Ovary (tissue), 9 donors: ENCODE results near the gene WDR20. TPM values are rescaled to one million over a fixed set of nuclear protein-coding genes. Genes with fewer than 3 reads are reported as not detected.
"Not testable (repeated sequence)": the region's sequence is repeated elsewhere in the genome, so short reads cannot be mapped to it uniquely, and the experiment has no call there.

Experiments
- DNase-seq, 5 donors: peaks; one replicate each; pipeline ENCODE4 v3.0.0-alpha.2; 2019 to 2020
- H3K27ac ChIP-seq, 2 donors: fragments of 200-600 bp; one replicate each; pipeline versions ENCODE4 v1.5.1 to v1.8.0; 2019 to 2022
- H3K27me3 ChIP-seq: fragments of 200-600 bp; one replicate; pipeline ENCODE4 v1.8.0; 2022
- H3K36me3 ChIP-seq: fragments of 200-600 bp; sonication (generic); one replicate; pipeline ENCODE4 v1.5.1; 2019
- H3K4me1 ChIP-seq: one replicate; pipeline ENCODE4 v1.8.1; 2013; ENCODE audit warnings: mild to moderate bottlenecking, moderate library complexity; ENCODE audit not compliant: insufficient read depth
- H3K4me3 ChIP-seq: fragments of 200-600 bp; sonication (generic); one replicate; pipeline ENCODE4 v1.5.1; 2017
- H3K9me3 ChIP-seq, 2 donors: fragments of 200-600 bp in 1 of 2; sonication (generic) in 1 of 2; one replicate each; pipeline versions ENCODE4 v1.5.1 to v1.8.1; 2013 to 2019; ENCODE audit warnings: mild to moderate bottlenecking in 1 of 2, moderate library complexity in 1 of 2
- CTCF ChIP-seq, 3 donors: fragments of 450-650 bp in 2 of 3; fragments of 200-600 bp in 1 of 3; IDR thresholded peaks; one replicate each; pipeline versions ENCODE4 v1.5.1 to v1.8.0; 2016 to 2022; ENCODE audit warnings: antibody characterized with exemption in 3 of 3, mild to moderate bottlenecking in 1 of 3
- EP300 ChIP-seq: sonication (generic); formaldehyde crosslinking; IDR thresholded peaks from one replicate; pipeline ENCODE4 v1.6.1; 2017; ENCODE audit warnings: antibody characterized with exemption
- POLR2A ChIP-seq: fragments of 450-650 bp; IDR thresholded peaks from one replicate; pipeline ENCODE4 v1.6.1; 2017; ENCODE audit warnings: antibody characterized with exemption, mild to moderate bottlenecking, moderate library complexity
- WGBS, 3 donors: extraction: QIAGEN DNeasy Blood & Tissue Kit in 1 of 3; methylation state at CpG; one replicate each; pipeline versions ENCODE4 v1.1.5 to v1.1.7; 2013 to 2017; 5-methylcytosine and 5-hydroxymethylcytosine counted together
- intact Hi-C, 4 donors: fragments of 100-400 bp; cut with DNase I; formaldehyde crosslinking; loops; one replicate each; pipeline versions ENCODE4 v1.11.0 to v1.15.1; 2022 to 2023
- polyA plus RNA-seq, 2 donors: library from polyadenylated mRNA; stranded (reverse); fragments of 200-250 nt in 1 of 2; fragments of 350-450 nt in 1 of 2; fragmentation: Illumina TruSeq in 1 of 2; extraction: RNeasy Lipid Tissue Mini Kit (QIAGEN cat#74804) in 1 of 2; gene quantifications; one replicate each; pipeline ENCODE4 v1.2.3, GENCODE V29; 2013 to 2014
- total RNA-seq, 7 donors: library from RNA; depleted of rRNA in 2 of 7; stranded (reverse); fragments of >200 nt in 2 of 7; fragmentation: NEBNext Ultra II Directional in 3 of 7; extraction: Animal tissue kit (Norgen Biotek cat#: 25700) in 3 of 7; gene quantifications; one replicate each; pipeline versions ENCODE4 v1.1.0 to v1.2.4, GENCODE V29; 2016 to 2023
- donor health status: DM: no; HTN: no; CAD: no; lungs with moderate emphysema.
- donor health status: DM: no; HTN: no; CAD: no.
- donor health status: Bipolar disorder and iron deficiency.
- donor health status: DM: yes; HTN: yes; CAD: no.
- donor health status: DM: no; HTN: no; CAD: no.
- donor health status: DM: yes; HTN: yes; CAD: no.

Gene WDR20
- total and polyA plus RNA-seq, 9 donors, result 13.4 to 42.2 (median 26.8) TPM

- WGBS, 3 donors, result 29 to 52% (median 40%) methylated on average over 5 of the region's 5 CpGs
- no peaks in the 10 kb centered on the region for H3K36me3 ChIP-seq
- no peaks in the 10 kb centered on the region for H3K9me3 ChIP-seq
- H3K27ac ChIP-seq, result peak overlapping the region in 1 of 2 donors; percentile 39
- no peak overlapping the region for H3K4me3 ChIP-seq
- no peak for TF ChIP-seq CTCF (IDR thresholded peaks at IDR 0.05)
- no peak for TF ChIP-seq EP300
- no peak for TF ChIP-seq POLR2A
- intact Hi-C loops, result no loop called here
- no peaks in the 10 kb centered on the region for H3K27me3 ChIP-seq
- no peak for DNase-seq
- H3K4me1 ChIP-seq, result peaks cover 1% of the 10 kb centered on the region
Observed at GRCh38 chr14:102126807-102127455, 12.8 kb upstream of the WDR20 start.

GRCh38 chr14:102131741-102132140 lies 8.0 kb upstream of the WDR20 start:
- WGBS, 3 donors, result 76 to 82% (median 77%) methylated on average over 6 of the region's 6 CpGs
- TF ChIP-seq CTCF (IDR thresholded peaks at IDR 0.05) (no peak), POLR2A (no peak), EP300 (no peak)
- Histone ChIP-seq H3K27me3 (no peaks in the 10 kb centered on the region), H3K4me1 (no peaks in the 10 kb centered on the region), H3K4me3 (no peak overlapping the region), H3K9me3 (no peaks in the 10 kb centered on the region), H3K27ac (no peak overlapping the region), H3K36me3 (no peaks in the 10 kb centered on the region)
- intact Hi-C loops, result no loop called here
- DNase-seq, result no peak

GRCh38 chr14:102134021-102134420 lies 5.7 kb upstream of the WDR20 start:
- H3K4me3 ChIP-seq, H3K36me3 ChIP-seq, intact Hi-C loops, H3K27ac ChIP-seq, H3K27me3 ChIP-seq, H3K9me3 ChIP-seq, H3K4me1 ChIP-seq, DNase-seq: not testable (repeated sequence)
- 89 to 91% (median 90%) methylated on average over 9 of the region's 9 CpGs for WGBS, 3 donors

GRCh38 chr14:102134719-102135118 lies 5.0 kb upstream of the WDR20 start:
- H3K36me3 ChIP-seq, H3K4me1 ChIP-seq, H3K27me3 ChIP-seq, H3K27ac ChIP-seq, H3K4me3 ChIP-seq, intact Hi-C loops, DNase-seq, H3K9me3 ChIP-seq: not testable (repeated sequence)
- 86 to 93% (median 88%) methylated on average over 10 of the region's 10 CpGs for WGBS, 3 donors

GRCh38 chr14:102135456-102135855 lies 4.2 kb upstream of the WDR20 start:
- H3K36me3 ChIP-seq, DNase-seq, intact Hi-C loops, H3K27ac ChIP-seq, H3K9me3 ChIP-seq, H3K27me3 ChIP-seq, H3K4me3 ChIP-seq, H3K4me1 ChIP-seq: not testable (repeated sequence)
- WGBS, 3 donors, result 95 to 98% (median 98%) methylated on average over 26 to 30 of the region's 30 CpGs

- no peaks in the 10 kb centered on the region for H3K36me3 ChIP-seq
- WGBS, 3 donors, result 8 to 10% (median 8%) methylated on average over 3 of the region's 3 CpGs
- peak overlapping the region; percentile 67 for H3K4me3 ChIP-seq
- TF ChIP-seq POLR2A, result no peak
- no peak for TF ChIP-seq EP300
- no peak for TF ChIP-seq CTCF (IDR thresholded peaks at IDR 0.05)
- no peak for DNase-seq
- H3K9me3 ChIP-seq, result no peaks in the 10 kb centered on the region
- no peaks in the 10 kb centered on the region for H3K27me3 ChIP-seq
- intact Hi-C loops, result no loop called here
- H3K4me1 ChIP-seq, result peaks cover 3% of the 10 kb centered on the region
- H3K27ac ChIP-seq, result no peak overlapping the region
Observed at GRCh38 chr14:102138535-102138934, 1.2 kb upstream of the WDR20 start.
